Activated CD8-positive, alpha-beta T cell treated with anti-CD3 and anti-CD28 coated beads, Interleukin-2, amount 10 ng/mL, durations not matched to agents 7 days and 5 days (primary cell): ENCODE data around the gene AMTN. TPM values are rescaled to one million over a fixed set of nuclear protein-coding genes. Genes with fewer than 3 reads are reported as not detected.
"Not testable (repeated sequence)": the region's sequence is repeated elsewhere in the genome, so short reads cannot be mapped to it uniquely, and the experiment has no call there.

Experiments
- ATAC-seq: fragments of 150-1000 bp; cut with Tn5 transposase; one replicate; pipeline ENCODE4 v1.10.0; 2021; ENCODE audit warnings: moderate library complexity
- CTCF ChIA-PET: fragments of 350-600 bp; sonication (Branson Sonifier 250); formaldehyde crosslinking; loops from one replicate; lab custom pipeline; 2021; ENCODE audit warnings: antibody characterized with exemption; lab: Charles Lee
- POLR2A ChIA-PET: fragments of 350-600 bp; sonication (Branson Sonifier 250); formaldehyde crosslinking; loops from one replicate; lab custom pipeline; 2021; ENCODE audit warnings: antibody characterized with exemption; lab: Charles Lee
- DNase-seq: peaks from one replicate; pipeline ENCODE4 v3.0.0-alpha.2; 2020
- H3K27ac Mint-ChIP-seq: one replicate; pipeline ENCODE4 v1.8.0; 2021; ENCODE audit warnings: mild to moderate bottlenecking, mixed read lengths
- H3K27me3 Mint-ChIP-seq: one replicate; pipeline ENCODE4 v1.8.0; 2021; ENCODE audit warnings: low read depth, mixed read lengths
- H3K36me3 Mint-ChIP-seq: one replicate; pipeline ENCODE4 v1.8.0; 2021; ENCODE audit warnings: low read depth, mixed read lengths
- H3K4me1 Mint-ChIP-seq: one replicate; pipeline ENCODE4 v1.8.0; 2021; ENCODE audit warnings: low read depth, mixed read lengths
- H3K4me3 Mint-ChIP-seq: one replicate; pipeline ENCODE4 v1.8.0; 2021; ENCODE audit warnings: mild to moderate bottlenecking, mixed read lengths
- H3K9me3 Mint-ChIP-seq: one replicate; pipeline ENCODE4 v1.8.0; 2022; ENCODE audit warnings: mixed read lengths; ENCODE audit not compliant: insufficient read depth
- total RNA-seq, 2 experiments: library from RNA; stranded (reverse); gene quantifications; one replicate each; pipeline ENCODE4 v1.2.3, GENCODE V29; 2021

Gene AMTN
- total RNA-seq, 2 experiments from 2014 or later = not detected

GRCh38 chr4:70522626-70523025 is 4.3 kb downstream of the AMTN start:
- no peak for DNase-seq
- Mint-ChIP-seq H3K4me1 (no peaks in the 10 kb centered on the region), H3K27me3 (peaks cover 2% of the 10 kb centered on the region), H3K27ac (no peak overlapping the region), H3K4me3 (no peak overlapping the region), H3K36me3 (no peaks in the 10 kb centered on the region), H3K9me3 (no peaks in the 10 kb centered on the region)
- ChIA-PET CTCF (no interaction called here), POLR2A (no interaction called here)
- ATAC-seq = no peak

GRCh38 chr4:70530997-70531396 is 12.6 kb downstream of the AMTN start:
- H3K9me3 Mint-ChIP-seq = no peaks in the 10 kb centered on the region
- no peaks in the 10 kb centered on the region for H3K4me1 Mint-ChIP-seq
- ATAC-seq (no peak), DNase-seq (no peak)
- POLR2A ChIA-PET = interaction anchor here (0.6 kb wide), 1 partner anchor 13 kb away, joined by 3 read pairs; no protein-coding TSS in a partner anchor
- no peak overlapping the region for H3K27ac Mint-ChIP-seq
- peaks cover 2% of the 10 kb centered on the region for H3K27me3 Mint-ChIP-seq
- CTCF ChIA-PET = interaction anchor here (1.6 kb wide), 2 partner anchors 10 to 13 kb away, joined by 3 to 4 read pairs; partner anchors contain the start of gene AMTN
- no peak overlapping the region for H3K4me3 Mint-ChIP-seq
- H3K36me3 Mint-ChIP-seq = no peaks in the 10 kb centered on the region

DNA sequence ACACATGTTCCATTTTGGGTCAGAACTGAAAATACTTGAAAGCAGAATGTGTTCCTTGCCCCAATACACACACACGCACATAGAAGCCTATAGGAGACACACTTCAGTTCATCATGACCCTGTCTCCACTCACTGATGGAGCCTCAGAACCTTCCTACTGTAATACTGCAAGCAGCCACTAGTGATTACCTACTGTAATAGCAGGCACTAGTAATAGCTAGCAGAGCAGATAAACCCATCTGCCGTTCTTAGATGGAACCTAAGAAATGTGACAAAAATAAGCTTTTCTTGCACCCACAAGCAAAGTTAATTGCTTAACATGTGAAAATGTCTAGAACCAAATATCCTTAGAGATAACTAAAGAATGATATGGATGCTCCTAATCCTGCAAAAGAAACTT is 13.6 kb downstream of the AMTN start:
- Mint-ChIP-seq H3K4me1 (no peaks in the 10 kb centered on the region), H3K27me3 (peaks cover 2% of the 10 kb centered on the region), H3K4me3 (no peak overlapping the region), H3K9me3 (no peaks in the 10 kb centered on the region), H3K36me3 (no peaks in the 10 kb centered on the region), H3K27ac (no peak overlapping the region)
- DNase-seq (no peak), ATAC-seq (no peak)
- CTCF ChIA-PET = interaction anchor here (1.2 to 1.6 kb wide), 3 partner anchors 9 to 29 kb away, joined by 3 to 4 read pairs (median 4); partner anchors contain the start of gene AMTN
- POLR2A ChIA-PET = no interaction called here

DNA sequence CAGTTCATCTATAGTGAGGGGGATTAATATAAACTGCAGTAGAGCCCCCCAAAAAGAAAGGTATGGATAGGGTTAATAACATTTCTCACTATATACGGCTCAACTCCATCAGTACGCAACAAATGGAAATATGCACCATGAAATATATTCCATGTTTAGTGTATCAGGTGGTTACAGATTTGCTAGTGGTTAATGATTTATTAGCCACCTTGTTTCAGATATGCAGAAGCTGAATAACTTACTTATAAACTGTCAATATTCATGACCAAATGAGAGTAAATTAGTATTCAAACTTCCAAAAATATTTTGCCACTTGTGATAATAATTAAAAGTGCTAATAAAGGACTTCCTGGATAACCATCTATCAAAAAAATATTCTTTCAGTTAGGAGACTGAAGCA is 14.8 kb downstream of the AMTN start:
- CTCF ChIA-PET = no interaction called here
- POLR2A ChIA-PET = no interaction called here
- no peak overlapping the region for H3K27ac Mint-ChIP-seq
- no peaks in the 10 kb centered on the region for H3K9me3 Mint-ChIP-seq
- ATAC-seq (no peak), DNase-seq (no peak)
- no peaks in the 10 kb centered on the region for H3K36me3 Mint-ChIP-seq
- peaks cover 2% of the 10 kb centered on the region for H3K27me3 Mint-ChIP-seq
- H3K4me1 Mint-ChIP-seq = no peaks in the 10 kb centered on the region
- H3K4me3 Mint-ChIP-seq = no peak overlapping the region

GRCh38 chr4:70533791-70534190 is 15.4 kb downstream of the AMTN start:
- Mint-ChIP-seq H3K27me3 (peaks cover 2% of the 10 kb centered on the region), H3K4me3 (no peak overlapping the region), H3K4me1 (no peaks in the 10 kb centered on the region), H3K36me3 (no peaks in the 10 kb centered on the region), H3K9me3 (no peaks in the 10 kb centered on the region), H3K27ac (no peak overlapping the region)
- ChIA-PET POLR2A (no interaction called here), CTCF (no interaction called here)
- no peak for ATAC-seq
- no peak for DNase-seq

- H3K27ac Mint-ChIP-seq, ATAC-seq, POLR2A ChIA-PET, H3K27me3 Mint-ChIP-seq, CTCF ChIA-PET, H3K4me3 Mint-ChIP-seq, DNase-seq, H3K36me3 Mint-ChIP-seq, H3K9me3 Mint-ChIP-seq, H3K4me1 Mint-ChIP-seq: not testable (repeated sequence)
These were observed 16.5 kb downstream of the AMTN start for GRCh38 chr4:70534886-70535285.

- Mint-ChIP-seq H3K4me1 (no peaks in the 10 kb centered on the region), H3K9me3 (no peaks in the 10 kb centered on the region), H3K4me3 (no peak overlapping the region), H3K27ac (no peak overlapping the region), H3K36me3 (no peaks in the 10 kb centered on the region), H3K27me3 (peaks cover 4% of the 10 kb centered on the region)
- DNase-seq (no peak), ATAC-seq (no peak)
- ChIA-PET POLR2A (no interaction called here), CTCF (interaction anchor here (1.0 kb wide), 1 partner anchor 20 kb away, joined by 4 read pairs; no protein-coding TSS in a partner anchor)
These were observed 20.5 kb downstream of the AMTN start for GRCh38 chr4:70538869-70539268.

- Mint-ChIP-seq H3K9me3 (no peaks in the 10 kb centered on the region), H3K27me3 (peaks cover 4% of the 10 kb centered on the region), H3K27ac (no peak overlapping the region), H3K4me1 (no peaks in the 10 kb centered on the region), H3K4me3 (no peak overlapping the region), H3K36me3 (no peaks in the 10 kb centered on the region)
- ChIA-PET CTCF (no interaction called here), POLR2A (no interaction called here)
- no peak for ATAC-seq
- DNase-seq = no peak
These were observed 26.0 kb downstream of the AMTN start for GRCh38 chr4:70544279-70544868.

DNA sequence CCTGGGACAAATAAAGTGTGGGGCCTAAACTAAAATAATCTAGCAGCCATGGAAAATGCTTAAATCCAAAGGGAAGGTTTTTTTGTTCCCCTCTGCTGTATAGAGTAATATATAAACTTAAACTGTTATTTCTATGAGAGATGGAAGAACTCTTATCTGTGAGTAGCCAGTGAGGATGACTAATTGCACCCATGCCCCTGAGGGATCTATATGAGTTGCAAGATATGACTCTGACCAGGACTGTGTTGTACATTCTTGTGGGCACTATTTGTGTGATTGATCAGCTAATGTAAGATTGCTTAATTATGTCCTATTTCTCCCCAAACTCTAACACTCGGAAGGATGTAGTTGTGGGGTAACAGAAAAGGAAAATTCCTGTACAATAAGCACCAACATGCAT is 38.5 kb downstream of the AMTN start:
- no peak overlapping the region for H3K27ac Mint-ChIP-seq
- ChIA-PET POLR2A (interaction anchor here (0.6 kb wide), 1 partner anchor 1847 kb away, joined by 7 read pairs; no protein-coding TSS in a partner anchor), CTCF (no interaction called here)
- no peak for DNase-seq
- H3K4me1 Mint-ChIP-seq = peaks cover 8% of the 10 kb centered on the region
- ATAC-seq = no peak
- H3K27me3 Mint-ChIP-seq = peaks cover 2% of the 10 kb centered on the region
- H3K9me3 Mint-ChIP-seq = no peaks in the 10 kb centered on the region
- H3K36me3 Mint-ChIP-seq = no peaks in the 10 kb centered on the region
- H3K4me3 Mint-ChIP-seq = no peak overlapping the region

DNA sequence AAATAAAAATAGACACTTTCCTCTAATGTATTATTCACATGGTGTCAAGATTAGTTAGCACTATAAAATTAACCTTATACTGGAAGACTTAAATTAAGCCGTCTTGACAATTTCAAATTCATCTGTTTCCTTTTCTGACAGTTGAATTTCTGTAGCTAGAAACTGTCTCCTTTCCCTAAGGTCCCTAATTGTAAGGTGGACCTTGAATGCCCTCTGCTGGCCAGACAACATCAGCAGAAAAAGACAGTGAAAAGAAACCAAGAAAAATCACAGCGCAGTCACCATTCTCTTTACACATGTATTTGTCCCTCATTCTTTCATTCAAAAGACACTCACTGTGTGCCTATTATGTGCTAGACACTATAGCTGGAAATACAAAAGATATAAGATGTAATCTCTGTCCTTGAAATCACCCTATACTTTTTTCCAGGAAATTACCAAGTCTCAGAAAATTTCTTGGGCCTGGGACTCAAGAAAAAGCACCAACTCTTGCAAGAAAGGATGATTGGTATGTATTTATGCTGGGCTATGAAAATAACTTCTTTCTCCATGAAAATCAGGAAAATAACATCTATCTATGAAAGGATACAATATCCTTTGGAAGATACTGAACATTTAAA is 41.0 kb downstream of the AMTN start:
- H3K27ac Mint-ChIP-seq = no peak overlapping the region
- H3K9me3 Mint-ChIP-seq = no peaks in the 10 kb centered on the region
- H3K36me3 Mint-ChIP-seq = no peaks in the 10 kb centered on the region
- CTCF ChIA-PET = interaction anchor here (0.8 to 1.2 kb wide), 6 partner anchors 8 to 375 kb away, joined by 3 to 5 read pairs (median 3); no protein-coding TSS in a partner anchor
- peaks cover 8% of the 10 kb centered on the region for H3K4me1 Mint-ChIP-seq
- H3K27me3 Mint-ChIP-seq = no peaks in the 10 kb centered on the region
- POLR2A ChIA-PET = no interaction called here
- DNase-seq = peak; percentile 62
- no peak overlapping the region for H3K4me3 Mint-ChIP-seq
- no peak for ATAC-seq

DNA sequence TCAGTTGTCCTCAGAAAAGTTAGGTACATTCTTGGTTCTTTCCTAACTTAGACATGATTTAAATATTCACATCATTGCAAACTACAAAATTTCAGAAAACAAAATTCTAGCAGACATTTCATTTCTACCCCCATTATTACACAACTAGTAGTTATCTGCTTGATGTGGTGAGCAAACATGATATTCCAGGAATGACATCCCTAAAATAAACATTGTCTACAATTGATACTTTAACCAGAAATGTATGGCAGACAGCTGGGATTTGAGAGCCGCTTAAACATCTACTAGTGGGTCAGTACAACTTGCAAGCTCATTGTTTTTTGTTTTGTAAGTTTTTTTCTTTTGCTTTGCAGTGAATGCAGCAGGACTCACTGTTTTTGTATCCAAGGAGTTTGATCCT is 41.6 kb downstream of the AMTN start:
- ChIA-PET POLR2A (no interaction called here), CTCF (interaction anchor here (1.2 kb wide), 1 partner anchor 375 kb away, joined by 3 read pairs; no protein-coding TSS in a partner anchor)
- Mint-ChIP-seq H3K4me3 (no peak overlapping the region), H3K27me3 (no peaks in the 10 kb centered on the region), H3K27ac (no peak overlapping the region), H3K9me3 (no peaks in the 10 kb centered on the region), H3K36me3 (no peaks in the 10 kb centered on the region), H3K4me1 (peaks cover 8% of the 10 kb centered on the region)
- DNase-seq (no peak), ATAC-seq (no peak)

DNA sequence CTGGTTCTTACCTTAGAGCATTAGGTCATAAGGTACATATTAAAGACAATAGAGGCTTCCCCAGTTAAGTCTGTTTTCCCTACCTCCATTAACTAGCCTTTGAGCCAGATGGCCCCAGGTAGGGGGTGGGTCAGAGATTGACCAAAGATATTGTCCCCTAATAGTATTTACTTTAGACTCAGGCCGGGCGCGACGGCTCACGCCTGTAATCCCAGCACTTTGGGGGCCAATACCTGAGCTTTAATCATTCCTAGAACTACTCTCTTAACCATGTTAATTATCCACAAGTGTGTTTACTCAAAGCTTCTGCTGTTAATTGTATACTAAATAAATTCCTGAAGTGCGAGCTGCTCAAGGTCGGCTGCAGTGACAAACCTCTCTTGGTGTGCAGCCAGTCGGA is 45.7 kb downstream of the AMTN start:
- CTCF ChIA-PET = no interaction called here
- DNase-seq (no peak), ATAC-seq (no peak)
- peaks cover 4% of the 10 kb centered on the region for H3K4me1 Mint-ChIP-seq
- H3K4me3 Mint-ChIP-seq = no peak overlapping the region
- H3K27me3 Mint-ChIP-seq = peaks cover 5% of the 10 kb centered on the region
- H3K36me3 Mint-ChIP-seq = no peaks in the 10 kb centered on the region
- POLR2A ChIA-PET = no interaction called here
- no peak overlapping the region for H3K27ac Mint-ChIP-seq
- H3K9me3 Mint-ChIP-seq = no peaks in the 10 kb centered on the region
